Duodenal mucosa (tissue), 2 donors: Measurements from ENCODE around the gene RNPEPL1.
"Not testable (repeated sequence)": the region's sequence is repeated elsewhere in the genome, so short reads cannot be mapped to it uniquely, and the experiment has no call there.

Experiments
- H3K27ac ChIP-seq: one replicate; pipeline ENCODE4 v1.7.0; 2013; ENCODE audit warnings: low read depth, low read length
- H3K27me3 ChIP-seq, 2 donors: one replicate each; pipeline ENCODE4 v1.7.0; 2013; ENCODE audit warnings: low read length in 2 of 2, control low read depth in 1 of 2; ENCODE audit not compliant: insufficient read depth in 2 of 2, control insufficient read depth in 1 of 2
- H3K36me3 ChIP-seq, 2 donors: one replicate each; pipeline ENCODE4 v1.7.0; 2013; ENCODE audit warnings: low read length in 2 of 2, control low read depth in 1 of 2; ENCODE audit not compliant: insufficient read depth in 2 of 2, control insufficient read depth in 1 of 2
- H3K4me1 ChIP-seq, 2 donors: one replicate each; pipeline ENCODE4 v1.7.0; 2013; ENCODE audit warnings: low read length in 2 of 2, control low read depth in 1 of 2; ENCODE audit not compliant: insufficient read depth in 2 of 2, control insufficient read depth in 1 of 2
- H3K4me3 ChIP-seq, 2 donors: one replicate each; pipeline ENCODE4 v1.7.0; 2013; ENCODE audit warnings: low read length in 2 of 2, low read depth in 1 of 2
- H3K9ac ChIP-seq, 2 donors: one replicate each; pipeline ENCODE4 v1.7.0; 2013; ENCODE audit warnings: low read length in 2 of 2, low read depth in 1 of 2
- H3K9me3 ChIP-seq, 2 donors: one replicate each; pipeline ENCODE4 v1.7.0; 2013; ENCODE audit warnings: low read length in 2 of 2, control low read depth in 1 of 2; ENCODE audit not compliant: control insufficient read depth in 1 of 2

The RNPEPL1 gene

GRCh38 chr2:240538031-240538780, 30.1 kb upstream of the RNPEPL1 start:
- Histone ChIP-seq H3K9me3 (peaks cover 0 to 3% of the 10 kb centered on the region in 2 donors), H3K9ac (no peak overlapping the region), H3K4me3 (no peak overlapping the region), H3K4me1 (no peaks in the 10 kb centered on the region), H3K36me3 (peaks cover 0 to 28% of the 10 kb centered on the region in 2 donors), H3K27ac (no peak overlapping the region), H3K27me3 (no peaks in the 10 kb centered on the region)

GRCh38 chr2:240539101-240539500, 29.2 kb upstream of the RNPEPL1 start:
- H3K4me3 ChIP-seq, H3K9ac ChIP-seq, H3K4me1 ChIP-seq, H3K9me3 ChIP-seq, H3K27ac ChIP-seq, H3K27me3 ChIP-seq: not testable (repeated sequence)
- peaks cover 0 to 28% of the 10 kb centered on the region in 2 donors for H3K36me3 ChIP-seq

GRCh38 chr2:240539906-240540305, 28.4 kb upstream of the RNPEPL1 start:
- no peak overlapping the region for H3K9ac ChIP-seq
- no peaks in the 10 kb centered on the region for H3K4me1 ChIP-seq
- H3K4me3 ChIP-seq = no peak overlapping the region
- H3K27me3 ChIP-seq = no peaks in the 10 kb centered on the region
- no peaks in the 10 kb centered on the region for H3K9me3 ChIP-seq
- H3K36me3 ChIP-seq = peaks cover 0 to 28% of the 10 kb centered on the region in 2 donors
- no peak overlapping the region for H3K27ac ChIP-seq

- no peak overlapping the region for H3K9ac ChIP-seq
- no peaks in the 10 kb centered on the region for H3K4me1 ChIP-seq
- no peak overlapping the region for H3K27ac ChIP-seq
- H3K4me3 ChIP-seq = no peak overlapping the region
- no peaks in the 10 kb centered on the region for H3K9me3 ChIP-seq
- no peaks in the 10 kb centered on the region for H3K27me3 ChIP-seq
- H3K36me3 ChIP-seq = peaks cover 6 to 33% of the 10 kb centered on the region in 2 donors
Measured at GRCh38 chr2:240551288-240551687, 17.0 kb upstream of the RNPEPL1 start.

- H3K9me3 ChIP-seq = no peaks in the 10 kb centered on the region
- no peak overlapping the region for H3K9ac ChIP-seq
- no peaks in the 10 kb centered on the region for H3K4me1 ChIP-seq
- H3K27me3 ChIP-seq = no peaks in the 10 kb centered on the region
- H3K36me3 ChIP-seq = peaks cover 6 to 33% of the 10 kb centered on the region in 2 donors
- H3K4me3 ChIP-seq = no peak overlapping the region
- H3K27ac ChIP-seq = no peak overlapping the region
Measured at GRCh38 chr2:240551811-240552210, 16.5 kb upstream of the RNPEPL1 start.

- no peak overlapping the region for H3K27ac ChIP-seq
- H3K9ac ChIP-seq = no peak overlapping the region
- no peaks in the 10 kb centered on the region for H3K27me3 ChIP-seq
- H3K4me1 ChIP-seq = peaks cover 6% of the 10 kb centered on the region in 2 donors
- H3K36me3 ChIP-seq = peaks cover 6 to 33% of the 10 kb centered on the region in 2 donors
- no peak overlapping the region for H3K4me3 ChIP-seq
- H3K9me3 ChIP-seq = no peaks in the 10 kb centered on the region
Measured at GRCh38 chr2:240553956-240554480, 14.3 kb upstream of the RNPEPL1 start.

- peaks cover 15% of the 10 kb centered on the region in 2 donors for H3K4me1 ChIP-seq
- H3K9ac ChIP-seq = no peak overlapping the region
- H3K27ac ChIP-seq = no peak overlapping the region
- H3K9me3 ChIP-seq = no peaks in the 10 kb centered on the region
- peaks cover 6 to 33% of the 10 kb centered on the region in 2 donors for H3K36me3 ChIP-seq
- H3K27me3 ChIP-seq = no peaks in the 10 kb centered on the region
- no peak overlapping the region for H3K4me3 ChIP-seq
Measured at GRCh38 chr2:240554767-240555493, 13.4 kb upstream of the RNPEPL1 start.

GRCh38 chr2:240555541-240556250, 12.6 kb upstream of the RNPEPL1 start:
- H3K4me3 ChIP-seq = no peak overlapping the region
- H3K4me1 ChIP-seq = peaks cover 16% of the 10 kb centered on the region in 2 donors
- H3K9ac ChIP-seq = no peak overlapping the region
- H3K36me3 ChIP-seq = peaks cover 6 to 33% of the 10 kb centered on the region in 2 donors
- H3K27ac ChIP-seq = no peak overlapping the region
- H3K27me3 ChIP-seq = no peaks in the 10 kb centered on the region
- H3K9me3 ChIP-seq = no peaks in the 10 kb centered on the region

- Histone ChIP-seq H3K36me3 (peaks cover 6 to 25% of the 10 kb centered on the region in 2 donors), H3K4me1 (peaks cover 20% of the 10 kb centered on the region in 2 donors), H3K4me3 (no peak overlapping the region), H3K27ac (no peak overlapping the region), H3K9ac (no peak overlapping the region), H3K27me3 (no peaks in the 10 kb centered on the region), H3K9me3 (no peaks in the 10 kb centered on the region)
Measured at GRCh38 chr2:240556553-240557100, 11.7 kb upstream of the RNPEPL1 start.
